HG02678 (cell line): ENCODE data around the gene TTC13.
A peak's percentile ranks its signal among the peaks of the same experiment; 100 is the strongest.
"Not testable (repeated sequence)": the region's sequence is repeated elsewhere in the genome, so short reads cannot be mapped to it uniquely, and the experiment has no call there.

Experiments used
- ATAC-seq: cut with Tn5 transposase; IDR thresholded peaks from one replicate; pipeline ENCODE4 v1.9.1; 2021; ENCODE audit warnings: mild to moderate bottlenecking, moderate library complexity; ENCODE audit not compliant: unreplicated experiment

Gene TTC13

GRCh38 chr1:230978491-230979388 is at the start of gene TTC13, which contains the start of gene ARV1:
TSS of gene TTC13 (minus strand) at chr1:230978861. CDS start at chr1:230978830, 31 bp downstream.
TSS of gene ARV1 (plus strand) at chr1:230979094. CDS start at chr1:230979106, 12 bp downstream.
- ATAC-seq = peak; percentile 92

GRCh38 chr1:231027971-231028370 is 49.3 kb upstream of the TTC13 start:
- no peak for ATAC-seq

GRCh38 chr1:231027136-231027925 is 48.7 kb upstream of the TTC13 start:
- ATAC-seq = no peak

GRCh38 chr1:231026576-231026975 is 47.9 kb upstream of the TTC13 start:
- no peak for ATAC-seq

GRCh38 chr1:231023150-231023549 is 44.5 kb upstream of the TTC13 start:
- ATAC-seq = no peak

- ATAC-seq = not testable (repeated sequence)
Observed at GRCh38 chr1:231022543-231022942, 43.9 kb upstream of the TTC13 start.

- ATAC-seq = no peak
Observed at GRCh38 chr1:231021540-231022031, 42.9 kb upstream of the TTC13 start.

GRCh38 chr1:231020816-231021215 is 42.2 kb upstream of the TTC13 start:
- ATAC-seq = no peak

GRCh38 chr1:231020139-231020601 is 41.5 kb upstream of the TTC13 start:
- no peak for ATAC-seq

GRCh38 chr1:231019711-231020110 is 41.0 kb upstream of the TTC13 start:
- no peak for ATAC-seq

- ATAC-seq = no peak
Observed at GRCh38 chr1:231016966-231017365, 38.3 kb upstream of the TTC13 start.

- no peak for ATAC-seq
Observed at GRCh38 chr1:231016234-231016633, 37.6 kb upstream of the TTC13 start.

GRCh38 chr1:231013391-231014015 is 34.8 kb upstream of the TTC13 start:
- no peak for ATAC-seq

- ATAC-seq = no peak
Observed at GRCh38 chr1:231011963-231012362, 33.3 kb upstream of the TTC13 start.

GRCh38 chr1:231011360-231011759 is 32.7 kb upstream of the TTC13 start:
- ATAC-seq = no peak

- ATAC-seq = not testable (repeated sequence)
Observed at GRCh38 chr1:231007535-231007934, 28.9 kb upstream of the TTC13 start.

- ATAC-seq = no peak
Observed at GRCh38 chr1:231001892-231002291, 23.2 kb upstream of the TTC13 start.

GRCh38 chr1:231000639-231001038 is 22.0 kb upstream of the TTC13 start:
- ATAC-seq = no peak

GRCh38 chr1:231000201-231000600 is 21.5 kb upstream of the TTC13 start:
- no peak for ATAC-seq

GRCh38 chr1:230994860-230995259 is 16.2 kb upstream of the TTC13 start:
- no peak for ATAC-seq
